ENCODE measurements around the gene KRTAP12-1. TPM values are rescaled to one million over a fixed set of nuclear protein-coding genes. Genes with fewer than 3 reads are reported as not detected.
"Not testable (repeated sequence)": the region's sequence is repeated elsewhere in the genome, so short reads cannot be mapped to it uniquely, and the experiment has no call there.

The KRTAP12-1 gene
- total RNA-seq, 1 donor from 2014 or later = 2.0 TPM

- DNase-seq = no peak
Observed at GRCh38 chr21:44644878-44645277, 37.1 kb downstream of the KRTAP12-1 start.

- DNase-seq = no peak
Observed at GRCh38 chr21:44643741-44644310, 38.1 kb downstream of the KRTAP12-1 start.

GRCh38 chr21:44640761-44641160 lies 41.2 kb downstream of the KRTAP12-1 start:
- no peak for DNase-seq

GRCh38 chr21:44639331-44639655 lies 42.7 kb downstream of the KRTAP12-1 start:
- no peak for DNase-seq

- not testable (repeated sequence) for DNase-seq
Observed at GRCh38 chr21:44638506-44639330, 43.2 kb downstream of the KRTAP12-1 start.

GRCh38 chr21:44637851-44638348 lies 44.1 kb downstream of the KRTAP12-1 start:
- DNase-seq = not testable (repeated sequence)

- DNase-seq = no peak
Observed at GRCh38 chr21:44637018-44637850, 44.7 kb downstream of the KRTAP12-1 start, which contains the start of gene KRTAP10-10. TSS of gene KRTAP10-10 (plus strand) at chr21:44637356. CDS start at chr21:44637418, 62 bp downstream.

GRCh38 chr21:44636209-44637017 lies 45.5 kb downstream of the KRTAP12-1 start:
- DNase-seq = no peak

GRCh38 chr21:44632067-44632466 lies 49.9 kb downstream of the KRTAP12-1 start:
- DNase-seq = no peak

Small RNA genes within 50 kb of the gene (small RNA-seq; reads per million reads assigned to genes)
- not detected for gene KRTAP12-6P (ENCODE audit: low replicate concordance)

Other genes starting within 250 kb of the KRTAP12-1 start
- gene LRRC3, start 226.7 kb downstream of the KRTAP12-1 start, total RNA-seq = 1.7 TPM
- 0.30 TPM for gene KRTAP10-1, start 142.0 kb downstream of the KRTAP12-1 start, total RNA-seq
- 0.30 TPM for gene KRTAP10-2, start 130.7 kb downstream of the KRTAP12-1 start, total RNA-seq
- not detected for gene KRTAP10-3, start 123.4 kb downstream of the KRTAP12-1 start, total RNA-seq
- 0.39 TPM for gene KRTAP10-4, start 108.4 kb downstream of the KRTAP12-1 start, total RNA-seq
- not detected for gene KRTAP10-5, start 101.6 kb downstream of the KRTAP12-1 start, total RNA-seq
- not detected for gene KRTAP10-6, start 89.7 kb downstream of the KRTAP12-1 start, total RNA-seq
- 0.99 TPM for gene KRTAP10-7, start 81.6 kb downstream of the KRTAP12-1 start, total RNA-seq
- not detected for gene KRTAP10-8, start 70.1 kb downstream of the KRTAP12-1 start, total RNA-seq
- 0.20 TPM for gene KRTAP10-9, start 55.1 kb downstream of the KRTAP12-1 start, total RNA-seq
- 0.49 TPM for gene KRTAP10-10, start 44.8 kb downstream of the KRTAP12-1 start, total RNA-seq
- gene KRTAP10-11, start 35.7 kb downstream of the KRTAP12-1 start, total RNA-seq = 0.69 TPM
- not detected for gene KRTAP12-4, start 27.5 kb downstream of the KRTAP12-1 start, total RNA-seq
- not detected for gene KRTAP12-3, start 24.2 kb downstream of the KRTAP12-1 start, total RNA-seq
- gene KRTAP12-2, start 15.2 kb downstream of the KRTAP12-1 start, total RNA-seq = 1.5 TPM
- not detected for gene KRTAP10-12, start 15.0 kb upstream of the KRTAP12-1 start, total RNA-seq
- 4.1 TPM for gene TSPEAR, start 29.4 kb upstream of the KRTAP12-1 start, total RNA-seq
- 65.8 TPM for gene UBE2G2, start 119.7 kb upstream of the KRTAP12-1 start, total RNA-seq
- gene SUMO3, start 135.9 kb upstream of the KRTAP12-1 start, total RNA-seq = 33.1 TPM
- 88.6 TPM for gene PTTG1IP, start 191.5 kb upstream of the KRTAP12-1 start, total RNA-seq
- gene ITGB2, start 238.7 kb upstream of the KRTAP12-1 start, total RNA-seq = 22.5 TPM

Data from skin of body (tissue), 3 donors.